AG04450 (cell line): Measurements from ENCODE around the gene B3GAT2. TPM values are rescaled to one million over a fixed set of nuclear protein-coding genes. Genes with fewer than 3 reads are reported as not detected.

Experiments used
- CTCF ChIA-PET: fragments of 300-600, 350-600 bp; formaldehyde crosslinking; extraction: SDS; loops from one replicate; lab custom pipeline; 2022; ENCODE audit warnings: antibody characterized with exemption, inconsistent platforms; lab: Charles Lee
- POLR2A ChIA-PET: fragments of 350-600 bp; formaldehyde crosslinking; extraction: SDS; loops from one replicate; lab custom pipeline; 2021; ENCODE audit warnings: antibody characterized with exemption, inconsistent platforms; lab: Yijun Ruan, JAX
- DNase-seq: peaks from one replicate; pipeline ENCODE4 v3.0.0-alpha.2; 2011; ENCODE audit warnings: low read depth, low spot score
- H3K27ac ChIP-seq: one replicate; pipeline ENCODE4 v1.5.1; 2012; ENCODE audit warnings: low read depth, low read length, control low read depth
- H3K27me3 ChIP-seq: one replicate; pipeline ENCODE4 v1.6.0; 2012; ENCODE audit warnings: low read length; ENCODE audit not compliant: control insufficient read depth, insufficient read depth
- H3K4me3 ChIP-seq: 2 replicates; pipeline ENCODE4 v1.5.1; 2011; ENCODE audit warnings: mild to moderate bottlenecking, low read depth, low read length, control low read depth
- H3K9me3 ChIP-seq: 2 replicates; pipeline ENCODE4 v1.5.1; 2012; ENCODE audit warnings: low read length; ENCODE audit not compliant: control insufficient read depth, insufficient read depth
- CTCF ChIP-seq: IDR thresholded peaks from 2 replicates; pipeline ENCODE4 v1.5.1; 2011; ENCODE audit warnings: low read depth, low read length, control low read depth, inconsistent platforms
- polyA plus RNA-seq: library from polyadenylated mRNA; depleted of rRNA; stranded (reverse); fragments of >200 nt; gene quantifications from 2 replicates; pipeline ENCODE4 v1.2.3, GENCODE V29; 2011

The B3GAT2 gene
- polyA plus RNA-seq, 1 experiment, result 0.11 TPM

- POLR2A ChIA-PET, result no interaction called here
- no peak for TF ChIP-seq CTCF
- H3K9me3 ChIP-seq, result no peaks in the 10 kb centered on the region
- no peak for DNase-seq
- H3K4me3 ChIP-seq, result no peak overlapping the region
- H3K27me3 ChIP-seq, result no peaks in the 10 kb centered on the region
- CTCF ChIA-PET, result interaction anchor here (0.6 kb wide), 1 partner anchor 146 kb away, joined by 3 read pairs; no protein-coding TSS in a partner anchor
- no peak overlapping the region for H3K27ac ChIP-seq
Measured at GRCh38 chr6:70831427-70831826, 125.4 kb downstream of the B3GAT2 start.

- POLR2A ChIA-PET, result no interaction called here
- no peak overlapping the region for H3K27ac ChIP-seq
- DNase-seq, result no peak
- CTCF ChIA-PET, result no interaction called here
- no peaks in the 10 kb centered on the region for H3K27me3 ChIP-seq
- TF ChIP-seq CTCF, result no peak
- H3K4me3 ChIP-seq, result no peak overlapping the region
- no peaks in the 10 kb centered on the region for H3K9me3 ChIP-seq
Measured at GRCh38 chr6:70823651-70824050, 133.2 kb downstream of the B3GAT2 start.

GRCh38 chr6:70821751-70822150 lies 135.1 kb downstream of the B3GAT2 start:
- Histone ChIP-seq H3K4me3 (no peak overlapping the region), H3K9me3 (no peaks in the 10 kb centered on the region), H3K27ac (no peak overlapping the region), H3K27me3 (no peaks in the 10 kb centered on the region)
- ChIA-PET CTCF (interaction anchor here (0.5 to 2.3 kb wide), 3 partner anchors 12 to 230 kb away, joined by 3 to 10 read pairs (median 3); no protein-coding TSS in a partner anchor), POLR2A (no interaction called here)
- TF ChIP-seq CTCF, result no peak
- DNase-seq, result no peak

- H3K9me3 ChIP-seq, result no peaks in the 10 kb centered on the region
- no peak for DNase-seq
- TF ChIP-seq CTCF, result no peak
- ChIA-PET POLR2A (no interaction called here), CTCF (no interaction called here)
- H3K4me3 ChIP-seq, result no peak overlapping the region
- no peaks in the 10 kb centered on the region for H3K27me3 ChIP-seq
- H3K27ac ChIP-seq, result no peak overlapping the region
Measured at GRCh38 chr6:70820778-70821177, 136.1 kb downstream of the B3GAT2 start.

- Histone ChIP-seq H3K27me3 (no peaks in the 10 kb centered on the region), H3K9me3 (no peaks in the 10 kb centered on the region), H3K27ac (no peak overlapping the region), H3K4me3 (no peak overlapping the region)
- ChIA-PET POLR2A (no interaction called here), CTCF (interaction anchor here (0.6 kb wide), 1 partner anchor 131 kb away, joined by 5 read pairs; no protein-coding TSS in a partner anchor)
- DNase-seq, result no peak
- no peak for TF ChIP-seq CTCF
Measured at GRCh38 chr6:70819646-70820045, 137.2 kb downstream of the B3GAT2 start.
